ENCODE data around the gene CFTR. TPM values are rescaled to one million over a fixed set of nuclear protein-coding genes. Genes with fewer than 3 reads are reported as not detected.

Gene CFTR
- total and polyA plus RNA-seq, 2 donors (not counting 1 experiment from before 2014, with no cell fraction given): under 0.01 to 0.25 TPM

DNA sequence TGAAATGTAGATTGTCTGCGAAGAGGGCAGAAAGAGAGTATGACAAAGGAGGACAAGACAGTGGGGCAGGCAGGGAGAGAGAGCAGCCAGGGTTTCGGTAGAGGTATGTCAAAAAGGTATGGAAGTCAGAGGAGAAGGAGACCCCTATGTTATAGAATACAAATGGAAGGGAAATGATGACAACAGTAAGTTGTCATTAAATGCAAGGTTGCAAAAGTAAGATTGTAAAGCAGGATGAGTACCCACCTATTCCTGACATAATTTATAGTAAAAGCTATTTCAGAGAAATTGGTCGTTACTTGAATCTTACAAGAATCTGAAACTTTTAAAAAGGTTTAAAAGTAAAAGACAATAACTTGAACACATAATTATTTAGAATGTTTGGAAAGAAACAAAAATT lies 126.3 kb downstream of the CFTR start:
- Histone ChIP-seq H3K36me3 (ENCODE audit: control insufficient read depth, insufficient read depth, low read length) (peaks cover 1% of the 10 kb centered on the region), H2AFZ (ENCODE audit: low read length) (no peak overlapping the region), H3K27ac (ENCODE audit: insufficient read depth, low read length) (no peak overlapping the region), H3K9me3 (ENCODE audit: control insufficient read depth, insufficient read depth, low read depth, low read length) (no peaks in the 10 kb centered on the region), H3K4me1 (ENCODE audit: control insufficient read depth, extremely low read depth, insufficient read depth, low read length) (no peaks in the 10 kb centered on the region), H3K4me2 (ENCODE audit: extremely low read depth, insufficient read depth, low read length) (no peak overlapping the region), H4K20me1 (ENCODE audit: control insufficient read depth, extremely low read depth, insufficient read depth, low read length) (no peaks in the 10 kb centered on the region), H3K79me2 (ENCODE audit: control insufficient read depth, insufficient read depth, low read length) (no peaks in the 10 kb centered on the region), H3K4me3 (replicated peaks in 1 of 4; ENCODE audit: control extremely low read depth in 1 of 4, insufficient read depth in 1 of 4, low read depth in 3 of 4, low read length in 4 of 4) (no peak overlapping the region), H3K27me3 (ENCODE audit: control insufficient read depth, insufficient read depth, low read length) (no peaks in the 10 kb centered on the region), H3K9ac (ENCODE audit: insufficient read depth, low read length) (no peak overlapping the region)
- DNase-seq (ENCODE audit: low read depth in 2 of 2): no peak
- TF ChIP-seq, protein P1, sequence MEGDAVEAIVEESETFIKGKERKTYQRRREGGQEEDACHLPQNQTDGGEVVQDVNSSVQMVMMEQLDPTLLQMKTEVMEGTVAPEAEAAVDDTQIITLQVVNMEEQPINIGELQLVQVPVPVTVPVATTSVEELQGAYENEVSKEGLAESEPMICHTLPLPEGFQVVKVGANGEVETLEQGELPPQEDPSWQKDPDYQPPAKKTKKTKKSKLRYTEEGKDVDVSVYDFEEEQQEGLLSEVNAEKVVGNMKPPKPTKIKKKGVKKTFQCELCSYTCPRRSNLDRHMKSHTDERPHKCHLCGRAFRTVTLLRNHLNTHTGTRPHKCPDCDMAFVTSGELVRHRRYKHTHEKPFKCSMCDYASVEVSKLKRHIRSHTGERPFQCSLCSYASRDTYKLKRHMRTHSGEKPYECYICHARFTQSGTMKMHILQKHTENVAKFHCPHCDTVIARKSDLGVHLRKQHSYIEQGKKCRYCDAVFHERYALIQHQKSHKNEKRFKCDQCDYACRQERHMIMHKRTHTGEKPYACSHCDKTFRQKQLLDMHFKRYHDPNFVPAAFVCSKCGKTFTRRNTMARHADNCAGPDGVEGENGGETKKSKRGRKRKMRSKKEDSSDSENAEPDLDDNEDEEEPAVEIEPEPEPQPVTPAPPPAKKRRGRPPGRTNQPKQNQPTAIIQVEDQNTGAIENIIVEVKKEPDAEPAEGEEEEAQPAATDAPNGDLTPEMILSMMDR (conservative IDR thresholded peaks at IDR 0.05 in 1 of 2, IDR thresholded peaks at IDR 0.05 in 1 of 2; ENCODE audit: low read depth in 1 of 2, low read length in 2 of 2): no peak
- no peak for TF ChIP-seq EZH2 (IDR thresholded peaks at IDR 0.05; ENCODE audit: low read length, missing control alignments)

DNA sequence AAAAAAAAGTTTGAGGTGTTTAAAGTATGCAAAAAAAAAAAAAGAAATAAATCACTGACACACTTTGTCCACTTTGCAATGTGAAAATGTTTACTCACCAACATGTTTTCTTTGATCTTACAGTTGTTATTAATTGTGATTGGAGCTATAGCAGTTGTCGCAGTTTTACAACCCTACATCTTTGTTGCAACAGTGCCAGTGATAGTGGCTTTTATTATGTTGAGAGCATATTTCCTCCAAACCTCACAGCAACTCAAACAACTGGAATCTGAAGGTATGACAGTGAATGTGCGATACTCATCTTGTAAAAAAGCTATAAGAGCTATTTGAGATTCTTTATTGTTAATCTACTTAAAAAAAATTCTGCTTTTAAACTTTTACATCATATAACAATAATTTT lies 130.6 kb downstream of the CFTR start:
- H3K9ac ChIP-seq (ENCODE audit: insufficient read depth, low read length): no peak overlapping the region
- H3K27ac ChIP-seq (ENCODE audit: insufficient read depth, low read length): no peak overlapping the region
- no peaks in the 10 kb centered on the region for H3K79me2 ChIP-seq (ENCODE audit: control insufficient read depth, insufficient read depth, low read length)
- no peak for TF ChIP-seq EZH2 (IDR thresholded peaks at IDR 0.05; ENCODE audit: low read length, missing control alignments)
- TF ChIP-seq, protein P1 (conservative IDR thresholded peaks at IDR 0.05 in 1 of 2, IDR thresholded peaks at IDR 0.05 in 1 of 2; ENCODE audit: low read depth in 1 of 2, low read length in 2 of 2): no peak
- no peak for DNase-seq (ENCODE audit: low read depth in 2 of 2)
- H3K4me1 ChIP-seq (ENCODE audit: control insufficient read depth, extremely low read depth, insufficient read depth, low read length): no peaks in the 10 kb centered on the region
- no peak overlapping the region for H3K4me2 ChIP-seq (ENCODE audit: extremely low read depth, insufficient read depth, low read length)
- H3K9me3 ChIP-seq (ENCODE audit: control insufficient read depth, insufficient read depth, low read depth, low read length): no peaks in the 10 kb centered on the region
- no peak overlapping the region for H2AFZ ChIP-seq (ENCODE audit: low read length)
- H3K4me3 ChIP-seq (replicated peaks in 1 of 4; ENCODE audit: control extremely low read depth in 1 of 4, insufficient read depth in 1 of 4, low read depth in 3 of 4, low read length in 4 of 4): no peak overlapping the region
- no peaks in the 10 kb centered on the region for H3K27me3 ChIP-seq (ENCODE audit: control insufficient read depth, insufficient read depth, low read length)
- H3K36me3 ChIP-seq (ENCODE audit: control insufficient read depth, insufficient read depth, low read length): peaks cover 1% of the 10 kb centered on the region
- H4K20me1 ChIP-seq (ENCODE audit: control insufficient read depth, extremely low read depth, insufficient read depth, low read length): no peaks in the 10 kb centered on the region

DNA sequence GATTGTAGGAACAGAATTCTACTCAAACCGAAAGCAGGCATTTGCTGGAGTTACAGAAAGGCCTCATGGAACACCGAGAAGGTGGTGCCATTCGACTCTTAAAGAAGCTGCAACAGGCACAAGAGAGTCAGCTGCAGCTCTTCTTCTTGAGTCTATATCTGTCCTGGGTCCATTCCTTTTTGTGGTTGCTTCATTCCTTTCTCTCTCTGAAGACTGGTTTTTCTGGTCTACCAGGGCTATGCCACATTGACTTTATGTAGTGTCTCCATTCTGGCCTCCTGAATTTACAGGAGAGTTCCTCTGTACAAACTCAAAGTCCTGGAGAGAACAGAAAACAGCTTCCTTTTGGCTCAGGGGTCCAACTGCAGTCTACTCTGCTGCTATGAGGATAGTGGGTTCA lies 132.8 kb downstream of the CFTR start:
- H2AFZ ChIP-seq (ENCODE audit: low read length): no peak overlapping the region
- no peak overlapping the region for H3K4me3 ChIP-seq (replicated peaks in 1 of 4; ENCODE audit: control extremely low read depth in 1 of 4, insufficient read depth in 1 of 4, low read depth in 3 of 4, low read length in 4 of 4)
- no peaks in the 10 kb centered on the region for H3K27me3 ChIP-seq (ENCODE audit: control insufficient read depth, insufficient read depth, low read length)

More for the DNA sequence above, 132.8 kb downstream of the CFTR start:
- no peaks in the 10 kb centered on the region for H3K79me2 ChIP-seq (ENCODE audit: control insufficient read depth, insufficient read depth, low read length)
- H4K20me1 ChIP-seq (ENCODE audit: control insufficient read depth, extremely low read depth, insufficient read depth, low read length): no peaks in the 10 kb centered on the region
- H3K27ac ChIP-seq (ENCODE audit: insufficient read depth, low read length): no peak overlapping the region
- H3K9me3 ChIP-seq (ENCODE audit: control insufficient read depth, insufficient read depth, low read depth, low read length): no peaks in the 10 kb centered on the region
- no peak overlapping the region for H3K9ac ChIP-seq (ENCODE audit: insufficient read depth, low read length)
- no peaks in the 10 kb centered on the region for H3K4me1 ChIP-seq (ENCODE audit: control insufficient read depth, extremely low read depth, insufficient read depth, low read length)
- DNase-seq (ENCODE audit: low read depth in 2 of 2): no peak
- H3K36me3 ChIP-seq (ENCODE audit: control insufficient read depth, insufficient read depth, low read length): no peaks in the 10 kb centered on the region
- no peak for TF ChIP-seq EZH2 (IDR thresholded peaks at IDR 0.05; ENCODE audit: low read length, missing control alignments)
- H3K4me2 ChIP-seq (ENCODE audit: extremely low read depth, insufficient read depth, low read length): no peak overlapping the region

Measured in fibroblast of lung (primary cell).